HFFc6 (cell line): ENCODE results near the gene HLA-G. TPM values are rescaled to one million over a fixed set of nuclear protein-coding genes. Genes with fewer than 3 reads are reported as not detected.

Source experiments
- DNase-seq: peaks from one replicate; pipeline ENCODE4 v3.0.0-alpha.2; 2018
- H3K27ac Mint-ChIP-seq: 2 replicates; pipeline ENCODE4 v1.8.0; 2020; ENCODE audit warnings: mild to moderate bottlenecking, mixed read lengths
- H3K27me3 Mint-ChIP-seq: 2 replicates; pipeline ENCODE4 v1.8.0; 2021; ENCODE audit warnings: mild to moderate bottlenecking, moderate library complexity, mixed read lengths; ENCODE audit not compliant: insufficient read depth
- H3K36me3 Mint-ChIP-seq: 2 replicates; pipeline ENCODE4 v1.8.0; 2021; ENCODE audit warnings: low read depth, mixed read lengths
- H3K4me1 Mint-ChIP-seq: 2 replicates; pipeline ENCODE4 v1.8.0; 2020; ENCODE audit warnings: low read depth, mixed read lengths
- H3K4me3 Mint-ChIP-seq: 2 replicates; pipeline ENCODE4 v1.8.0; 2020; ENCODE audit warnings: mild to moderate bottlenecking, moderate library complexity, mixed read lengths
- H3K9me3 Mint-ChIP-seq: 2 replicates; pipeline ENCODE4 v1.8.0; 2020; ENCODE audit warnings: mild to moderate bottlenecking, mixed read lengths
- total RNA-seq, 6 experiments: library from RNA; stranded (reverse); fragmentation: NEBNext Ultra II Directional; extraction: Animal tissue kit (Norgen Biotek cat#: 25700); gene quantifications; 2 replicates in 1 of 6; 3 replicates in 5 of 6; pipeline ENCODE4 v1.2.3, GENCODE V29; 2021
- TF ChIP-seq, protein P1 (sequence below): fragments of 200-600 bp; sonication (generic); IDR thresholded peaks from 2 replicates; pipeline ENCODE4 v1.5.0; 2021; ENCODE audit warnings: antibody characterized with exemption, mild to moderate bottlenecking

The HLA-G gene
- total RNA-seq, 6 experiments from 2014 or later, result 0.16 to 0.48 (median 0.24) TPM; not detected in 2

DNA sequence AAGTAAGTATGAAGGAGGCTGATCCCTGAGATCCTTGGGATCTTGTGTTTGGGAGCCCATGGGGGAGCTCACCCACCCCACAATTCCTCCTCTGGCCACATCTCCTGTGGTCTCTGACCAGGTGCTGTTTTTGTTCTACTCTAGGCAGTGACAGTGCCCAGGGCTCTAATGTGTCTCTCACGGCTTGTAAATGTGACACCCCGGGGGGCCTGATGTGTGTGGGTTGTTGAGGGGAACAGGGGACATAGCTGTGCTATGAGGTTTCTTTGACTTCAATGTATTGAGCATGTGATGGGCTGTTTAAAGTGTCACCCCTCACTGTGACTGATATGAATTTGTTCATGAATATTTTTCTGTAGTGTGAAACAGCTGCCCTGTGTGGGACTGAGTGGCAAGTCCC lies 2.8 kb downstream of the HLA-G start:
- Mint-ChIP-seq H3K36me3 (no peaks in the 10 kb centered on the region), H3K27me3 (peaks cover 54% of the 10 kb centered on the region), H3K27ac (no peak overlapping the region), H3K4me3 (no peak overlapping the region), H3K9me3 (no peaks in the 10 kb centered on the region), H3K4me1 (no peaks in the 10 kb centered on the region)
- TF ChIP-seq, protein P1, sequence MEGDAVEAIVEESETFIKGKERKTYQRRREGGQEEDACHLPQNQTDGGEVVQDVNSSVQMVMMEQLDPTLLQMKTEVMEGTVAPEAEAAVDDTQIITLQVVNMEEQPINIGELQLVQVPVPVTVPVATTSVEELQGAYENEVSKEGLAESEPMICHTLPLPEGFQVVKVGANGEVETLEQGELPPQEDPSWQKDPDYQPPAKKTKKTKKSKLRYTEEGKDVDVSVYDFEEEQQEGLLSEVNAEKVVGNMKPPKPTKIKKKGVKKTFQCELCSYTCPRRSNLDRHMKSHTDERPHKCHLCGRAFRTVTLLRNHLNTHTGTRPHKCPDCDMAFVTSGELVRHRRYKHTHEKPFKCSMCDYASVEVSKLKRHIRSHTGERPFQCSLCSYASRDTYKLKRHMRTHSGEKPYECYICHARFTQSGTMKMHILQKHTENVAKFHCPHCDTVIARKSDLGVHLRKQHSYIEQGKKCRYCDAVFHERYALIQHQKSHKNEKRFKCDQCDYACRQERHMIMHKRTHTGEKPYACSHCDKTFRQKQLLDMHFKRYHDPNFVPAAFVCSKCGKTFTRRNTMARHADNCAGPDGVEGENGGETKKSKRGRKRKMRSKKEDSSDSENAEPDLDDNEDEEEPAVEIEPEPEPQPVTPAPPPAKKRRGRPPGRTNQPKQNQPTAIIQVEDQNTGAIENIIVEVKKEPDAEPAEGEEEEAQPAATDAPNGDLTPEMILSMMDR, result no peak
- no peak for DNase-seq

DNA sequence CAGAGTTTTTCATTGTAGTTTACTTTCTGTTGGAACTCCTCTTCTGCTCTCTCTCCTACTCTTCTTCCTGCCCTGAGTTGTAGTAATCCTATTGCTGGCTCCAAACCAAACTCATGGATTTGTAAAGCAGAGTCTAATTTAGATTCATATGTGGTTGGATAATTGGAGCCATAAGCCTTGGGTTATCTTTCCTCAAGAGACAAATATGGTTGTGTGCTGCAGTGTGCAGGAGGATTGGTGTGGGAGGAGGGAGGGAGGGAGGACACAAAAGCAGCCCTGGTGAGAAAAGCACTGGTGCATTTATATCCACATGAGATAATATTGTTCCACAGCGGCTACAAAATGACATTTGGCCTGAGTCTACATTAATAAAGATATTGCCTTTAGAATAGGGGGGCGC lies 4.2 kb downstream of the HLA-G start:
- H3K27me3 Mint-ChIP-seq, result peaks cover 50% of the 10 kb centered on the region
- H3K4me1 Mint-ChIP-seq, result no peaks in the 10 kb centered on the region

DNA sequence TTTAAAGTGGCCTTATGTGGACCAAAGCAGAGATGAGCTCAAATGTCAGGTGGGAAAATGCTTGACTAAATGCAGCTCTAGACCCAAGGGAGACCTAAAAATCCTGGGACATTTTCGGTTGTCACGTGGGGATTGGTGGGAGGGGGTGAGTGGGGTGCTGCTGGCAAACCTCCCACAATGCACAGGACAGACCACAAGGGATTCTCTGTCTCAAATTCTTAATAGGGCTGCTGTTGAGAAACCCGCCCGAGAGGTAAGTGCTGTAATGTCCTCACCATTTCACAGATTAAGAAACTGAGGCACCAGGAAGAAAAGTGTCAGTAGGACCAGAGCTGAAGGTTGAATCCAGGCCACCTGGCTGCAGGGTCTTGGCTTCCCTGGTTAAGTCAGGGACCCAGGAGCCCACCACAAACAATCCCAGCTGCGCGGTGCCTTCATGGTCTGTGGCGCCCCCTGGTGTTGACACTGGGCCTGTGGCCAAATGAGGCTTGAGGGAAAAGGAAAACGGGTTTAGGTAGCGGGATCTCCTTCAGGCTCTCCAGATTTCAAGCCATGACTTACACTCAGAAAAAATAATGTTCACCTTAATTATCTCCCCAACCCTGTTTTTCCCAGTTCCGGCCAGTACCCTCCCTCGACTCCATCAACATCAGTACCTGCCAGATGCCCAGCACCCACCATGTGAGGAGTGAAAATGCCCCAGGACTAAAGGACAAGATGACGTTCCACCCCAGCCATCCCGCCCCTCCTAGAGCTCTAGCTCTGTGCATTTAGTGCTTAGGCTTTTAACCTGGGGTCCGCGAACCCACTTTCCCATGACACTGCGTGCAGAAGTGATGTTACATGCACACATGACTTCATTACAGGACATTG lies 7.2 kb downstream of the HLA-G start:
- Mint-ChIP-seq H3K4me1 (no peaks in the 10 kb centered on the region), H3K4me3 (no peak overlapping the region), H3K27ac (no peak overlapping the region), H3K9me3 (no peaks in the 10 kb centered on the region), H3K27me3 (peaks cover 55% of the 10 kb centered on the region), H3K36me3 (no peaks in the 10 kb centered on the region)
- DNase-seq, result peak; percentile 15
- TF ChIP-seq, protein P1, result peak; percentile 96

More for the DNA sequence above, 4.2 kb downstream of the HLA-G start:
- Mint-ChIP-seq H3K9me3 (no peaks in the 10 kb centered on the region), H3K27ac (no peak overlapping the region), H3K36me3 (no peaks in the 10 kb centered on the region), H3K4me3 (no peak overlapping the region)
- TF ChIP-seq, protein P1, result no peak
- DNase-seq, result no peak

DNA sequence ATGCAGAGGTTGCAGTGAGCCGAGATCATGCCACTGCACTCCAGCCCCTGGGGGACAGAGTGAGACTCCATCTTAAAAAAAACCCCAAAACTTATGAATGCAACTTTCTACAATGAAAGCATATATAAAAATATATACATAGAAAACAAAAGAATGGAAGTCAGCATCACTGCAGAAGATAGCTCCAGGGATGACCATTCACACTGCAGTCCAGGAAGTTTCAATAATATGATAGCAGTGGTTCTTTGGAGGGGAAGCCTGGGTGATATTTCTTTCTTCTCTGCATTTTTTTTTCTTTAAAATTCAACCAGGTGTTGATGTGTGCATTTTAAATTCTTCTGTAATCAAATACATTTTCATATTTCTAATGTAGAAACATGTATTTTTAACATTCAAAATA lies 12.3 kb downstream of the HLA-G start:
- H3K4me3 Mint-ChIP-seq, result no peak overlapping the region
- no peaks in the 10 kb centered on the region for H3K4me1 Mint-ChIP-seq
- H3K36me3 Mint-ChIP-seq, result no peaks in the 10 kb centered on the region
- no peaks in the 10 kb centered on the region; the same call in 1 of the 2 replicates for H3K9me3 Mint-ChIP-seq
- no peak for DNase-seq
- peaks cover 27% of the 10 kb centered on the region for H3K27me3 Mint-ChIP-seq
- TF ChIP-seq, protein P1, result no peak
- no peak overlapping the region for H3K27ac Mint-ChIP-seq

DNA sequence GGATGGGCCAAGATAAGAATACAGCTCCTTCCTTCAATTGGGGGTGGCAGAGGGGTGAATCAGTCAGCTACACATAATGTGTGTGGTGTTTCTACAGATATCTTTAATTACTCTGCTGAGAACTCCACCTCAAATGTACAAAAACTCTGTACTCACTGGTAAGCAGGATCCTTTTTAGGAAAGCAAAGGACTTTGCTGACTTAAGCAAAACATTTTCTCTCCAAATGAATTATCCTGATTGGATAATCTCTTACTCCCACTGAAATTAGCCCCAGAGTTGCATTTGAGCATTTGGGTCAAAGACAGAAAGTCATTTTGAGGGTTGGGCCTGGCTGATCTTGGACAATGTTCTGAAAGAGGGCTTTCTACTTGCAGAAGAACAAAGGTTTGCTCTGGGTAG lies 13.4 kb downstream of the HLA-G start:
- DNase-seq, result no peak
- Mint-ChIP-seq H3K9me3 (no peaks in the 10 kb centered on the region; the same call in 1 of the 2 replicates), H3K27me3 (peaks cover 27% of the 10 kb centered on the region), H3K4me1 (no peaks in the 10 kb centered on the region), H3K4me3 (no peak overlapping the region), H3K36me3 (no peaks in the 10 kb centered on the region), H3K27ac (no peak overlapping the region)
- TF ChIP-seq, protein P1, result no peak
